Measurements from ENCODE around the gene CHRNA5. TPM values are rescaled to one million over a fixed set of nuclear protein-coding genes. Genes with fewer than 3 reads are reported as not detected.

CHRNA5 gene
- total RNA-seq, 2 experiments from 2014 or later, result 6.3 to 7.3 TPM

DNA sequence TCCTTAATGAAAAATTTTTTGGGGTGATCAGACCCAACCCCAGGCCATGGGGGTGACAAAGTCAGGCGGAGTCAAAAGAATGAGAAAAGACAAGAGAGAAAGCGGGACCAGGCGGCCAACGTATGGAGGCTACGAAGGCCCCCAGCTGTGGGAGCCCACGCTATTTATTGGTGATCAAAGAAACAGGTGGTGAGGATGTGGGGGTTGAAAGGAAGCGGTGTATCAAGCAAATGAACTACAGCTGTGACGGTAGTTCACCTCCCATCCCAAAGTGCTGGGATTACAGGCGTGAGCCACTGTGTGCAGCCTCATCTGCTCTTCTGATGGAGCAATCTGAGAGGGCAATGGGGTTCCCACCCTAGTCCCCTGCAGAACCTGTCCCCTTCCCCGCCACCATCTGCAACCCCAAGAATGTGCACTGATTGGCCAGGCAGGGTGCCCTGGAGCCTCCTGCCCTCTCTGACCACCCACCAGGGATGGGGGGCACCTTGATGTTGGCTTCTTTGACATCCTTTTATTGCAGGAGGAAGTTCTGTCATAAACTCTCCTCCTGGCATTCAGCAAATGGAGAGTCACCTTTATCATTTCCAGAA lies 56.6 kb downstream of the CHRNA5 start:
- Mint-ChIP-seq H3K9me3 (no peaks in the 10 kb centered on the region), H3K4me1 (peaks cover 16% of the 10 kb centered on the region), H3K27me3 (peaks cover 54% of the 10 kb centered on the region), H3K4me3 (no peak overlapping the region), H3K27ac (no peak overlapping the region), H3K36me3 (no peaks in the 10 kb centered on the region)
- no peak for DNase-seq

DNA sequence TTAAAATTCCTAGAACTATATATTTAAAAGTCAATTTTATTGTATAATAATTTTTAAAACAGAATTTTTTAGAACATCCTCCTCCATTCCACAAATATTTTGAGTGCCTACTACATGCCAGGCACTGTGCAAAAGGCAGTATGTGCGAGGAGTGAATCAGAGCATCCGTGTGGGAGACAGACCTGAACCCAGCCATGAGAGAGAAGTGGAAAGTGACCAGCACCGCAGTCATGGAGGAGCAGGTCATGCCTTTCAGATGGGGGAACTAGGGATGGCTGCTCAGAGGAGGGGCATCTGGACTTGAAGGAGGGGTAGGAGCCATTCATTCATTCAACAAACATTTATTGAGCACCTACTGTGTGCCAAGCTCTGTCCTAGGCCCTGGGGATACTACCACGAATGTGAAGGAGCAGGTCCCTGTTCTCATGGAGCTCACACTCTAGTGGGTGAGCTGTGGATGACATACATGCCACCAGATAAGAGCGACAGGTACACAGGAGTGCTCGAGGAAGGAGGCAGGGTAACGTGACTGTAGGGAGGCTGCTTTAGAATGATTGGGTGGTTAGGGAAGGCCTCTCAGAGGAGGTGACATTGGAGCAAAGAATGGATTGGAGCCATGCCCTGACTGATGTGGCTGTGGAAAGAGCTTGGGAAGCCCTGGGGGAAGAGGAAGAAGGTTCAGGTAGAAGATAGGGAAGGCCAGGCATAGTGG lies 58.6 kb downstream of the CHRNA5 start:
- no peak overlapping the region for H3K27ac Mint-ChIP-seq
- peaks cover 48% of the 10 kb centered on the region for H3K27me3 Mint-ChIP-seq
- no peak for DNase-seq
- H3K36me3 Mint-ChIP-seq, result no peaks in the 10 kb centered on the region
- H3K4me3 Mint-ChIP-seq, result no peak overlapping the region
- H3K4me1 Mint-ChIP-seq, result peaks cover 14% of the 10 kb centered on the region
- H3K9me3 Mint-ChIP-seq, result no peaks in the 10 kb centered on the region

DNA sequence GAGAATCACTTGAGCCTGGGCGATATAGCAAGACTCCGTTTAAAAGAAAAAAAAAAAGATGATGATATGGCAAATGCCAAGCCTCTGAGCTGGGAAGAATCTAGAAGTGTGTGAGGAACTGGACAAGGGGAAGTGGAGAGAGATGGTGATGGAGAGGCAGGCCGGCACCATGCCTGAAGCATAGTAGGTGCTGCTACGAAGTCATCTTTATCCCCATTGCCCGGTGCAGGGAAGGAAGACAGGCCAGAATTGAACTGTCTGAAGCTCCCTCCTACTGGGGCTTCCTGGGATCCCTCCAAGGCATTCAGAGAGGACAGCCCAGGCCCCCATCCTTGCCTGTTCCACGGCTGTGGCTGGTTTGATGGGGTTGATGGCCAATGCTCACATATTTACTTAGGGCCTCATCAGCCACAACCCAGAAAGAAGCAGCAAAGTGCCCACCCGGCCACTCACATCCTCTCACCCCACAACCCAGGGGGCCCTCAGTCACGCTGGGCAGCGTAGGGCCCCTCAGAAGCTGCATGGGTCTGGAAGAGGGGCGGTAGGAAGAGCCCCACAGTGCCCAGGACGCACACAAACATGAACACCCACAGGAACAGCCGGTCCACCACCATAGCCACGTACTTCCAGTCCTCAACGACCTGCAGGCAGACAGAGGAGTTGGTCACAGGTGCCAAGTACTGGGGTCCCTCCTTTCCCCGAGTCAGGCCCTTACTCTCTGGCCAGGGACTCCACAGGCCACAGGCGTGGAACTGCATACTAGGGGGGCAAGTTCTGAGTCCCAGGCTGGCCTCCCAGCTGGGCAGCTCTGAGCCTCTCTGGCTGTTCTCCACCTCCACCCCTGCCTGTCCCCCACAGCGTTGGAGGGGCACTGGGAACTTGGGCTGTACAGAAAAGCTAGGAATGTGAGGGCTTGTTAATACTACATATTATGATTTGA lies 59.6 kb downstream of the CHRNA5 start:
- DNase-seq, result no peak
- Mint-ChIP-seq H3K36me3 (no peaks in the 10 kb centered on the region), H3K27me3 (peaks cover 38% of the 10 kb centered on the region), H3K4me1 (peaks cover 9% of the 10 kb centered on the region), H3K4me3 (no peak overlapping the region), H3K27ac (no peak overlapping the region), H3K9me3 (no peaks in the 10 kb centered on the region)

DNA sequence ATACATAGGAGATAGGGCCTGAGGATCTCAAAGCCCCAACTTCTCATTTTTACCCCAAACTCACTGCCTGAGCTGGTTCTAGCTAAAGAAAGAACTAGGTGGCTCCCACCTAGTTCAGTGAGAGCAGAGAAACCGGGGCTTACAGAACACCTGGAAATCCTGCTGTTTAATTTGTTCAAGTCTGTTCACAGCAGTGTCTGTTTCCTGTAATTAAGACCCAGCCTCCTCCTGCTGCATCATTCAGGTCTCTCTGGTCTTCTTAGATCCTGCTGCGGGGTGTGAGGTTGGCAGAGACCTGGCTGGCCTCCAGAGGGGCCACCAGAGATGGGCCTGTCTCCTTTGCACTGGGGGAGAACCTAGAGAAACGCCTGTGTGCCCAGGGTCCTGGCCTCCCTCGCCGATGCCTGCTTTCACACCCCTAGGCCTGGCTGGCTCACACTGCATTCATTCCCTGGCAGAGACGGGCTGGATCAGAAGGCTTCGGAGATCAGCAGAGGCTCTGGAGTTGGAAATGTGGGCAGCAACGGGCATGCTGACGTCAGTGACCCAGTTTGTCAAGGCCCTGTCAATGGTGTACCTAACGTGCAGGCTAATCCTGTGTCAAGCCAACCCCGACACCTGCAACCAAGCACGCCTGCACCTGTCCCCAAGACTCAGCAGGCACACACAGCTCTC lies 60.4 kb downstream of the CHRNA5 start:
- Mint-ChIP-seq H3K27ac (no peak overlapping the region), H3K4me1 (peaks cover 9% of the 10 kb centered on the region), H3K27me3 (peaks cover 34% of the 10 kb centered on the region), H3K36me3 (no peaks in the 10 kb centered on the region), H3K4me3 (no peak overlapping the region), H3K9me3 (no peaks in the 10 kb centered on the region)
- DNase-seq, result no peak

DNA sequence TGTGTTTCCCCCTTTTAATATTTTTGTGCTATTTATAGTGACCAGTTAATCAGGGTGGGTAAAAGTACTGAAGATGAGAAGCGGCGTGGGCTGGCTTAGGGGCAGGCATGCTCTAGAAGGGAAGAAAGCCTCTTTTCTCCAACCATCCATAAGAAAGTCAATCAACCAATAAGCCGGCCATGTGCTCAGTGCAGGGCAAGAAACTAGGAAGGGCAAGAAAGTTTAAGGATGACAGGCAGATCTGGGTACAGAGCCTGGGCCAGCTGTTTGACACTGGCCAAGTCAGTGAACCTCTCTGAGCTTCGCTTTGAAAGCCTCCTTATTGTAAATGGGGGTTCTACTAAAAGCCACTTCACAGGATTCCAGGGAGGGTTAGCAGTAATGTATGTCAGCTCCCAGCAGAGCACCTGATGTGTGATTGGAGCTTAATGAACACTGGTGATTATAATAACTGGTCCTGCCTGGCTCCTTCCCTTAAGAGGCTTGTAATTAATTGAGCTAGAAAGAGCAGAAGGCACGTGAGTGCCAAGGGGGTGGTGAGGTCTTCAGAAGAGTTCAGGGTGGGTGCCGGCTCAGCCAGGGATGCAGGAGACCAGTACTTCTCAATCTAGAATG lies 61.2 kb downstream of the CHRNA5 start:
- no peak overlapping the region for H3K27ac Mint-ChIP-seq
- no peaks in the 10 kb centered on the region for H3K36me3 Mint-ChIP-seq
- DNase-seq, result no peak
- H3K9me3 Mint-ChIP-seq, result no peaks in the 10 kb centered on the region
- peaks cover 5% of the 10 kb centered on the region for H3K4me1 Mint-ChIP-seq
- H3K27me3 Mint-ChIP-seq, result peaks cover 28% of the 10 kb centered on the region
- no peak overlapping the region for H3K4me3 Mint-ChIP-seq

DNA sequence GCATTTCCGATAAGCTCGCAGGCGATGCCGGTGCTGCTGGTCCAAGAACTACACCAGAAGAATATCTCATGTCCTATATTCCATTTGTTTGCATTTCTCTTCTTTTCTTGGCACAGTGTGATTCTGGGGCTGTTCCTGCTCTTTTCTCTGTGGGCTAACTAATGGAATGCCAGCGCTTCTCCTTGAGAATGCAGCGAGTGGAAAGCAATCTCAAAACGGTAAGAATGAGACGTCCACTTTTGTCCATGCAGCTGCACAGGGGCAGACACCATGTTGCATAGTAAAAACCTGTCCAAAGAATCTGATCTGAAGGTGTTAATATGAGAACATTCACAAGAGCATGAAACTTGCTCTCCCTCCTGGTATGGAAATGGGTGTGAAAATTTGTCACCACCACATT lies 62.0 kb downstream of the CHRNA5 start:
- Mint-ChIP-seq H3K9me3 (no peaks in the 10 kb centered on the region), H3K27ac (no peak overlapping the region), H3K4me3 (no peak overlapping the region), H3K4me1 (no peaks in the 10 kb centered on the region), H3K27me3 (peaks cover 20% of the 10 kb centered on the region), H3K36me3 (no peaks in the 10 kb centered on the region)
- DNase-seq, result no peak

DNA sequence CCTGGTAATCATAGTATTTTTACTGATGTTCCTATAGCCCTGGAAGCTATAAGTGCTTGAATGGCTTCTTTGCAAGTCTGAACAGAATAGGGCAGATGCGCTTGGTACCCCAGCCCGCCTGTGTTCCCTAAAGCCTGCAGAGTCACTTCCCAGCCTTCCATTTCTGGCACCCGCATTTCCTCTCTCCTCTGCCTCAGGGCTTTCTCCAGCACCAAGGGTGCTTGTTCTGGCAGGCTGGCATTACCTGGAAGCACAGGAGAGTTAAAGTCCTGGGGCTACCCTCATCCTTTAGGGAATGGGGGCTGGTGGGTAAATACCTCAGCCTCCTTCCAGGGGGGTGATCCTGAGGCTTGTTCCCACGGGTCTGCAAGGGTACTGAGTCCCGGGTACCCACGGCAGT lies 62.9 kb downstream of the CHRNA5 start:
- Mint-ChIP-seq H3K4me1 (no peaks in the 10 kb centered on the region), H3K27ac (no peak overlapping the region), H3K36me3 (no peaks in the 10 kb centered on the region), H3K9me3 (no peaks in the 10 kb centered on the region), H3K4me3 (no peak overlapping the region), H3K27me3 (peaks cover 11% of the 10 kb centered on the region)
- DNase-seq, result no peak

DNA sequence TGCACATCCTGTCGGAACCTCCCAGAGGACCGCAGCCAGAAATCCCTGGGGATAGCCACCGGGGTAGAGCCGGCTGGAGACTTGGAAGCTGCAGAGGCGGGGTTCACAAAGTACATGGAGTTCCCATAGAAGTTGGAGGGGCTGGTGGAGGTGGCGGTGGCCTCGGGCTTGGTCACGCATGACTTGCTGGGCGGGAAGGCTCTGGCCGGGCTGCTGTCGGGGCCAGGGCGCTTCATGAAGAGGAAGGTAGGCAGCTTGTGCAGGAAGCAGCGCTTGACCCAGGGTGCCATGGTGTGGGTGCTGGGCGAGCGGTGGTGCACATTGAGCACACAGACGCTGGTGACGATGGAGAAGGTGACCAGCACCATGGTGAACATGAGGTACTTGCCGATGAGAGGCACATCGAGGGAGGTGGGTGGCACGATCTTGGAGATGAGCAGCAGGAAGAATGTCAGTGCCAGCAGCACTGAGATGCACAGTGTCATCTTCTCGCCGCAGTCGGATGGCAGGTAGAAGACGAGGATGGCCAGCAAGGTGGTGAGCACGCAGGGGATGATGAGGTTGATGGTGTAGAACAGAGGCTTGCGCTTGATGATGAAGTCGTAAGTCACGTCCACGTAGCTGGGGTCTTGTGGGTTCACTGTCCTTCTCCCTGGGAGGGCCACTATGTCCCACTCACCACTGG lies 63.9 kb downstream of the CHRNA5 start:
- no peaks in the 10 kb centered on the region for H3K36me3 Mint-ChIP-seq
- no peaks in the 10 kb centered on the region for H3K9me3 Mint-ChIP-seq
- peaks cover 6% of the 10 kb centered on the region for H3K27me3 Mint-ChIP-seq
- no peak for DNase-seq
- no peak overlapping the region for H3K27ac Mint-ChIP-seq
- H3K4me1 Mint-ChIP-seq, result no peaks in the 10 kb centered on the region
- H3K4me3 Mint-ChIP-seq, result no peak overlapping the region

DNA sequence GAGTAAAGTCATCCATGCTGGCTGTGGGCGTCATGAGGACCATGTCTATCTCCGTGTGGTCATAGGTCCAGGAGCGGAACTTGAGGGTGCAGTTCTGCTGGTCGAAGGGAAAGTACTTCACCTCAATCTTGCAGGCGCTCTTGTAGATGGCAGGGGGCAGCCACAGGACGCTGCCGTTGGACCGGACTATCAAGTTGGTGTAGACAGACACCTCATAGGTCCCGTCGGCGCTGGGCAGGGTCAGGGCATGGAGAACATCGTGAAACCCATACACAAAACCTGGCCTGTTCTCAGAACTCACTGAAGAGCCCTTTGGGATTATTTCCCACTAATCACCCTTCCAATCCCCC lies 64.4 kb downstream of the CHRNA5 start:
- no peak overlapping the region for H3K27ac Mint-ChIP-seq
- H3K4me3 Mint-ChIP-seq, result no peak overlapping the region
- peaks cover 5% of the 10 kb centered on the region for H3K27me3 Mint-ChIP-seq
- no peaks in the 10 kb centered on the region for H3K4me1 Mint-ChIP-seq
- no peaks in the 10 kb centered on the region for H3K9me3 Mint-ChIP-seq
- H3K36me3 Mint-ChIP-seq, result no peaks in the 10 kb centered on the region
- DNase-seq, result no peak

DNA sequence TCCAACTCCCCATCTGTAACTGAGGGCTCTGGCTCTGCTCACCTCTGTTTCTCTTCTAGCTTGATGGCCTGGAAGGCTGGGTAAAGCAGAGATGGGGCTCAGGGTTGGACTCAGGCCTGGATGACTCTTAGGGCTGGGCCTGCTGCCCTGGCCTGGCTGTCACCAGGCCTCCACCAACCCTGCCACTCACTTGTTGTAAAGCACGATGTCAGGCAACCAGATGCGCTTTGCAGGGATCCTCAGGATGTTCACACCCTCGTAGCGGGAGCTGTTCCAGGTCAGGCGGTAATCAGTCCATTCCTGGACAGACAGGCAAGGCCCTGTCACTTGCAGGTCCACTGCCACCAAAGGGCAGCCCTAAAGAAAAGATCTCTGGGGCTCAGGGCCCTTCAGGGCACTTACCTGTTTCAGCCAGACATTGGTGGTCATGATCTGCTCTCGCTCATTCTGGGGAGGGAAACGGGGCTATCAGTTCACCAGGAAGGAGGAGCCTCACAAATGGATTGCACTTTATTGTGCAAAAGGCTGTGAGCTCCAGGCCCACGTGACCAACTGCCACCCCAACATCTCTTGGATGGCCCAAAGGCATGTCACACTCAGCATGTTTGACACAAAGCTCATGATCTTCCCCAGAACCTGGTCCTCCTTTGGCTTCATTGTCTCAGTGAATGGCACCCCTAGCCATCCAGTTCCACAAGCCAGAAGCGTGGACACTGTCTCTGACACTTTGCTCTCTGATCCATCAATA lies 65.7 kb downstream of the CHRNA5 start:
- H3K36me3 Mint-ChIP-seq, result no peaks in the 10 kb centered on the region
- peaks cover 5% of the 10 kb centered on the region for H3K27me3 Mint-ChIP-seq
- H3K9me3 Mint-ChIP-seq, result no peaks in the 10 kb centered on the region
- H3K4me3 Mint-ChIP-seq, result no peak overlapping the region
- no peak overlapping the region for H3K27ac Mint-ChIP-seq
- DNase-seq, result no peak
- H3K4me1 Mint-ChIP-seq, result no peaks in the 10 kb centered on the region

DNA sequence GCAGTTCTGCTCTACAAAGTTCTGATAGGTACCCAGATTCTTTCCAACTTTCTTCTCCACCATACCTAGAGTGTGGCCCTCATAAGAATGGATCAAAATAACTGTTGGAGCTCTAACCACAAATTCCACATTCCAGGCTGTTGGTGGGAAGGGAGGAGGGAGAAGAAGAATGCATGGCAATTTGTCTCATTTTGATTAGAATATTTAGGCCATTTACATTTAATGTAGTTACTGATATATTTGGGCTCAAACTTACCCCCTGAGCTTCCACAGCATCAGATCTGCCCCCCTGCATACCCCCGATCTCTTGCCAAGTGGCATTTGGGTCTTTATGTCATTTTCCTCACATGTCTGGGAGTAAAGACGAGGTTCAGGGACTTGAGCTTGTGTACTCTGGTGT lies 68.0 kb downstream of the CHRNA5 start:
- Mint-ChIP-seq H3K27me3 (peaks cover 3% of the 10 kb centered on the region), H3K4me3 (no peak overlapping the region), H3K4me1 (no peaks in the 10 kb centered on the region), H3K9me3 (no peaks in the 10 kb centered on the region), H3K27ac (no peak overlapping the region), H3K36me3 (no peaks in the 10 kb centered on the region)
- DNase-seq, result no peak

DNA sequence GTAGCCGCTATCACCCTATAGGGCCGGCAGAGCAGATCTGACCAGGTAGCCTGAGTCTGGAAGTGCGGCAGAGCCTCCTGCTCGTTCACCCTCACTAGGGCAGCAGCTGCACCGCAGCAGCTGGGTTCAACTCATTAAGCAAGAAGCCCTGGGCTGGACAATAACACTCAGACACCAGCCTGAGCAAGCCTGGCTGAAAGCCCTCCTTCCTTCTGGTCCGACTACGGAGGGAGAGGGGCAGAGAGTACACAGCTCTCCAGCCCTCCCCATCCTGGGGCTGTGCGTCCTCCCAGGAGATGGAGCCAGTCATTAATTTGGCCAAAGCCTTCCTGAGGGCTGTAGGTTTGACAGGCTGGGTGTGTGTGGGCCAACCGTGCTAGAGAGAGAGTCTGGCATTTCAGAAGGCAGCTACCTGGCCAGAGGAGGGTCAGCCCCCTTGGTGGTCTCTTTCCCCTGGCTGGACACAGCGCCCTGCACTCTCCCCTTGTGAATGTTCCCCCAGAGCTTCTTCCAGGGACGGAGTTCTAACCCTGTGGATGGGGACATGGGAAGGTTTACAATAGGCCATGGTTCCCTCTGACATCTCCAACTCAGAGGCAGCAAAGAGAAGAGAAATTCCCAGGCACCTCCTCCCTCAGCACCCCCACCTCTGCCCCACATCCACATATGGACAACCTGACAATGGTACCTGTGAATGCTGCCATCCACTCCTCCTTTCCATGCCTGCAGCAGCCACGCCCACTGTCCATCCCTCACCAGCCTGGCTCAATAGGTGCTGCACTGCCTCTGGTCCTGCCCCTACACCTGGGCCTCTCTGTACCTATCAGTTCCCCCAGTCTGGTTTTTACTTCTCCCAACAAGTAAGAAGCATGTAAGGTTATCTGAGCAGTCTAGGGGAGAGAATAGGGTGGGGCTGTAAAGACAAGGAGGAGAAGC lies 69.2 kb downstream of the CHRNA5 start:
- Mint-ChIP-seq H3K4me3 (no peak overlapping the region), H3K9me3 (no peaks in the 10 kb centered on the region), H3K36me3 (no peaks in the 10 kb centered on the region), H3K27me3 (peaks cover 7% of the 10 kb centered on the region), H3K4me1 (no peaks in the 10 kb centered on the region), H3K27ac (no peak overlapping the region)
- no peak for DNase-seq

DNA sequence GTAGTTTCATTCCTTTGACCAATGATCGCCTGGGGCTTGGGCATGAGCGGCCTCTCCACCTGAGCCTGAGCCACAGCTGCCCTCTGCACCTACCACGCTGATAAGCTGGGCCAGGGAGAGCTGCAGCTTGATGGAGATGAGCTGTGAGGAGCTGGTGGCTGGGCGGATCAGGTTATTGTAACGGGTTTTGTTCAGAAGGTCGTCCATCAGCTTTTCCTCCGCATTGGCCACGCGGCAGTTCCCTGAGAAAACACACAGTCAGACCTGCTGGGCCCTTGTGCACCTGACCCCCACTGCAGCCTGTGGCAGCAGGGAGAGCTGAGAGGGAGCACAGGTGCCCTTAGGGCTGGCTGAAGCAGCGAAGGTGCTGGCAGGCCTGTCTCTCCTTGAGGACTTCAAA lies 70.0 kb downstream of the CHRNA5 start:
- no peak overlapping the region for H3K4me3 Mint-ChIP-seq
- no peak for DNase-seq
- H3K27ac Mint-ChIP-seq, result no peak overlapping the region
- peaks cover 7% of the 10 kb centered on the region for H3K27me3 Mint-ChIP-seq
- H3K4me1 Mint-ChIP-seq, result no peaks in the 10 kb centered on the region
- no peaks in the 10 kb centered on the region for H3K36me3 Mint-ChIP-seq
- no peaks in the 10 kb centered on the region for H3K9me3 Mint-ChIP-seq
